Fibroblast of mammary gland (primary cell): ENCODE measurements around the gene LRP1-AS.

Experiments used
- DNase-seq: peaks from one replicate; pipeline ENCODE4 v3.0.0-alpha.2; 2010; ENCODE audit warnings: low read depth
- H3K4me3 ChIP-seq: 2 replicates; pipeline ENCODE4 v1.5.1; 2011; ENCODE audit warnings: low read depth, mild to moderate bottlenecking, low read length, moderate library complexity; ENCODE audit not compliant: control insufficient read depth
- TF ChIP-seq, protein P1 (sequence below): conservative IDR thresholded peaks from 2 replicates; pipeline ENCODE4 v1.5.1; 2011; ENCODE audit warnings: low read depth, low read length, inconsistent platforms; ENCODE audit not compliant: control insufficient read depth, insufficient read depth

Gene LRP1-AS

DNA sequence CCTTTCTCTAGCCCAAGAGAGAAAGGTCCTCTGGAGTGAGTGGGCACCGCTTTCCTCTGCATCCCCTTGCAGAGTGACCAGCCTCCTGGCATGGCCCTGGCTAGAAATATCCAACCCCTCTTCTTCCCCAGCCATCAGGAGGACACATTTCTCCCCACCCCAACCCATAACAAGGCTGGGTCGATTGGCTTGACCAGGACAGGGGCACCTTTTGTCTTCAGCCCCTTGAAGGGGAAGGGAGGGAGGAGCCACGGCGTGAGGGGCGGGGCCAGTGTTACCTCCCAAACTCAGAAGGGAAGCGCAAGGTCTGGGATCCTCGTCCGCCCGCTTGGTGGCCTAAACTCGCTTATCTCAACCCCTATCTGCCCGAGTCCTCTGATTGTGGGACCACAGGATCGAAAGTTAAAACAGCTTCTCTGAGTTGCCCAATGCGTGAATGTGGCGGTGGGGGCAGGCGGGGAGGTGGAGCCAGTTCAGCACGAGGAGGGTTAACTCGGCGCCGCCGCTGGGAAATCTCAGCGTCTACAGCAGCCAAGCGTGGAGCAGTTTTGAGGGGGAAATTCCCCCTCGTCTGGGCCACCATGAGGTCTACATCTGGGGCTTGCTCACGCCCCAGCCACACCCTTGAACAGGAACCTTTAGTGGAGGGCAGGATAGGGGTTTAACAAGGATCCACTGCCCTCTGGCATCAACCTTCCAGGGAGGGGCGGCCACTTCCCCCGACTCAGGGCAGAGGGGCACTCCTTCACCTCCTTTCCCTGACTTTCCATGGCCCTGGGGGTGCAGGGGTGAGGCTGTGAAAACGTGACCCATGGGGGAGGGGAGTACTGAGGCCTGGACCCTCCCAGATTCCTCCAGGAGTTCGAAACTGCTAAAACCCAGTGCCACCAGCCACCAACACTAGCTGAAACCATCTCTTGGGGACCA lies 37.1 kb downstream of the LRP1-AS start:
- TF ChIP-seq, protein P1, sequence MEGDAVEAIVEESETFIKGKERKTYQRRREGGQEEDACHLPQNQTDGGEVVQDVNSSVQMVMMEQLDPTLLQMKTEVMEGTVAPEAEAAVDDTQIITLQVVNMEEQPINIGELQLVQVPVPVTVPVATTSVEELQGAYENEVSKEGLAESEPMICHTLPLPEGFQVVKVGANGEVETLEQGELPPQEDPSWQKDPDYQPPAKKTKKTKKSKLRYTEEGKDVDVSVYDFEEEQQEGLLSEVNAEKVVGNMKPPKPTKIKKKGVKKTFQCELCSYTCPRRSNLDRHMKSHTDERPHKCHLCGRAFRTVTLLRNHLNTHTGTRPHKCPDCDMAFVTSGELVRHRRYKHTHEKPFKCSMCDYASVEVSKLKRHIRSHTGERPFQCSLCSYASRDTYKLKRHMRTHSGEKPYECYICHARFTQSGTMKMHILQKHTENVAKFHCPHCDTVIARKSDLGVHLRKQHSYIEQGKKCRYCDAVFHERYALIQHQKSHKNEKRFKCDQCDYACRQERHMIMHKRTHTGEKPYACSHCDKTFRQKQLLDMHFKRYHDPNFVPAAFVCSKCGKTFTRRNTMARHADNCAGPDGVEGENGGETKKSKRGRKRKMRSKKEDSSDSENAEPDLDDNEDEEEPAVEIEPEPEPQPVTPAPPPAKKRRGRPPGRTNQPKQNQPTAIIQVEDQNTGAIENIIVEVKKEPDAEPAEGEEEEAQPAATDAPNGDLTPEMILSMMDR, result no peak
- DNase-seq, result peak; percentile 40
- peak overlapping the region; percentile 92 for H3K4me3 ChIP-seq

DNA sequence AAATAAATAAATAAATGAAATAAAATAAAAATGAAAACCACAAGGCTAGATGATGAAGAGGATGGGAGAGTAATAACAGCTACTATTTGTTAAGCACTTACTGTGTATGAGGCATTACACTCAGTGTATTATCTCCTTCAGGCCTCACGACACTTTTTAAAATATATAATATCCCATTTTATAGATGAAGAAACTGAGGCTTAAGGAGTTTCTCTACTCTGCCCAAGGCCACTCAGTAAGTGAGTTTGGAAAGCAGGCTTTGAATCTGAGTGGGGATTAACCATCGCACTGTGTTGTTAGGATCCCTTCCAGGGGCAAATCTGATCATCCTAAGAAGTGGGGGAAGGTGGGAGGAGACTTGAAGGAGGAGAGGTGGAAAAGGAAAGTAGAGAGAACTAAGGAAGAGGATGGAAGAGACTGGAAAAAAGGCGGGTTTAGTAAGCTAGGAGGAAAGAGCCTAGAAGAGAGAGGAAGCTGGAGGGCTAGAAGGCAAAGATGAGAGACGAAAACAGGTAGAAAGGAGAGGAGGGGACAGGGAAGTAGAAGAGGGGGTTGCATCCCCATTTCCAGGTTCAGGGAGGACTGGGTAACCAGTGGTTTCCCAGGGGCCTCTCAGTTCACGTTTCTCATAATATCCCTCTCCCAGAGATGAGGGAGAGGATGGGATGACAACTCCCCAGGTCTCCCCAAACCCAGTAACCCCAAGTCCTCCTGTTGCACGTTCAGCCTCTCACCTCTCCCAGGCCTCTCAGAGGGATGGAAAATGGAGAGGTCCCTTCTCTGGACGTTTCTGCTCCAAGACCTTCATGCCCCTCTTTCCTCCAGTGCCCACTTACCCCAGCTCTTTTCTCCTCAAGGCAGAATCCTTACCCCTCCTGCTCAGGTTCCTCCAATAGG lies 38.0 kb downstream of the LRP1-AS start:
- no peak for DNase-seq
- TF ChIP-seq, protein P1, result no peak
- peak overlapping the region; percentile 92 for H3K4me3 ChIP-seq

DNA sequence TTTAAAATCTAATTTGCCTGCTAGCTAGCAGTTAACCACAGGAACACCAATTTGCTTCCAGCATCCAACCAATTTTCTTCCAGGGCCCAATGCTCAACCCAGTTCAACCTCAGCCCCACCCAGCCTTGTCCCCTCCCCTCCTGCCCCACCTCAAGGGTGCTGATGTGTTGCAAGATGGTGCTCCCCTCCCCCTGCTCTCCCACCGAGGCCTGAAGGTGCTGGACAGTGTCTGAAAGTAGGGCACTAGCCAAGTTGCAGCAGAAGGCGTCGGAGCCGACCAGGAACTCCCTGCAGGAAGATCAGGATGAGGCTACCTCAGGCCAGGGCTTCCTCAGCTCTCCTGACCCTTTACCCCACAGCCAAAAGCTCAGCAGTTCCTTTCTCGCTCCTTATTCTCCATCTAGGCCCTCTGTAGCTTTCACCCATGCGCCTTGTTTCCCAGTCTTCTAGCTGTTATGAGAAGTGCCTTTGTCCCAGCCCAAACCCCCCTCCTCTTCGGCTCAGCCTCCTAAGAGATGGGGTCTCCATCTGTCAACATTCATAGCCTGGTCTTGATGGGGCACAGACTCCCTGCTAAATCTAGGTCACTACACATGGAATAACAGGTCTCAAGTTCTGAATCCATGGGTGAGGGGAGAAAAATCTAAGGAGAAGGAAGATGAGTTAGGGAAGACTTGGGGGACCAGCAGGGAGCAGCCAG lies 39.8 kb downstream of the LRP1-AS start:
- TF ChIP-seq, protein P1, result no peak
- DNase-seq, result no peak
- H3K4me3 ChIP-seq, result no peak overlapping the region

DNA sequence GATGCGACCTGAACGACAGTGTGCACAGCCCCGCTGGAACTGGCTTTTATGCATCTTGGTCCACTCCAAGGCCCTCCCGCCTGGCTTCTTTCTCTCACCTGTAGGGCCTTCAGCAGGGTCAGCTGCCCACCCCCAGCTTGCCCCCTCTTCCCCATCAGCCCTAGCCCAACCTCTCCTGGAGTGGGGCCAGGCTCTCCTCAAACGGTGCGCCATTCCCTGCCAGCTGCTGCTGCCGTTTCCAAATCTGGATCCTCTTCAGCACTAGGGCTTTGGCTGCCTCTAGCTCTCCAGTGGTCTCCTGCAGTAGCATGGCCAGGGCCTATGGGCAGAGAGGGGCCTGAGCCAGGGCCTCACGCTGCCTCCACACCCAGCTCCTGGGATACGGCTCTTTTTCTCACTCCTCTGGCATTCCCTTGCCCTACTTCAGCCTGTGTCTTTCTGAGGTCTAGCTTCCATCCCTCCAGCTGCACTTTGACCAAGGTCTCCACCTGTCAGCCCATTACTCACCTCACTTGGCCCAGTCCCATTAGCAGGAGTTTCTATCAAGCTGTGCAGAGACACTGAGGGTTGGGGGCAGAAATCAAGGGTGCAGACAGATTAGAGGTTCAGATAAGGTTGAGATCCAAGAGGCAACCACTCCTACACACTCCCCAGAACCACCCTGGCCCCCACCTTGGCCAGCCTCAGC lies 41.3 kb downstream of the LRP1-AS start:
- DNase-seq, result no peak
- H3K4me3 ChIP-seq, result no peak overlapping the region
- TF ChIP-seq, protein P1, result no peak

DNA sequence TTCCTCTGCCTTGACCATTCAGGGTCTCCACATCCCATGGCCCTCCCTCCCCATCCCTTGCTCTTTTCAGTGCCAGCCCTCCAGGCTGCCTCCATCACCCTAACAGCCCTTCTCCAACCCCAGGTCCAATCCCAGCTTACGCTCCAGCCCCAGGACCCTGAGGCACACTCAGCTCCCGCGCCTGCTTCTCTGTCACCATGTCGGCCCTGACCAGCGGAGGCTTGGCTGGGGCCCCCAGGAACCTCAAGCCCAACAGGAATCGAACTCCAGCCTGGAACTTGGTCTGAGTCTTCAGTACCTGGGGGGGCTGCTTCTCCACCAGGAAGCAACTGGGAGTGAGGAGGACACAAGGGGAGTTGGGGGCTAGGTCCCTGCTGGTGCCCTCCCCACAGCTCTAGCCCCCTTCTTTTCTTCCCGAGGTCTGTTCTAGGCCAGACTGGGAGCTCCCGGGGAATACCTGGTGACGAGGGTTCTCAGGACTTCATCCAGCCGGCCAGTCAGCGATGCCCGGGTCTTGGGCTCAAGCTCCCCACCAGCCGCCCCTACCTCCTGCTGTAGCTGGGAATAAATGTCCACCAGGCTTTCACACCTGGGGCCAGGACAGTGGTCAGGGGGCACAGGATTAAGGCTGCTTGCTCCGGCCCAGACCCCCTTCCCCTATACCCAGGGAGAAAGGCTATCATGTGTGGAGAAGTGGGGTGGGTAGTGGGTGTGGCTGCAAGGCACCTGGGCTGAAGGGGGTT lies 42.2 kb downstream of the LRP1-AS start:
- no peak for DNase-seq
- TF ChIP-seq, protein P1, result no peak
- H3K4me3 ChIP-seq, result no peak overlapping the region
